SHP77 (cell line): ENCODE data around the gene BBLN.

ENCODE experiments used
- DNase-seq, 2 experiments: peaks; one replicate each; lab custom pipeline; 2025; lab: John Stamatoyannopoulos, UW

Gene BBLN

GRCh38 chr9:128145536-128145935, 14.5 kb upstream of the BBLN start:
- DNase-seq, result no peak

GRCh38 chr9:128145951-128146351, 14.1 kb upstream of the BBLN start:
- no peak for DNase-seq

GRCh38 chr9:128146591-128147120, 13.4 kb upstream of the BBLN start:
- DNase-seq, result no peak

GRCh38 chr9:128148509-128149000, 11.5 kb upstream of the BBLN start:
- DNase-seq, result no peak

DNA sequence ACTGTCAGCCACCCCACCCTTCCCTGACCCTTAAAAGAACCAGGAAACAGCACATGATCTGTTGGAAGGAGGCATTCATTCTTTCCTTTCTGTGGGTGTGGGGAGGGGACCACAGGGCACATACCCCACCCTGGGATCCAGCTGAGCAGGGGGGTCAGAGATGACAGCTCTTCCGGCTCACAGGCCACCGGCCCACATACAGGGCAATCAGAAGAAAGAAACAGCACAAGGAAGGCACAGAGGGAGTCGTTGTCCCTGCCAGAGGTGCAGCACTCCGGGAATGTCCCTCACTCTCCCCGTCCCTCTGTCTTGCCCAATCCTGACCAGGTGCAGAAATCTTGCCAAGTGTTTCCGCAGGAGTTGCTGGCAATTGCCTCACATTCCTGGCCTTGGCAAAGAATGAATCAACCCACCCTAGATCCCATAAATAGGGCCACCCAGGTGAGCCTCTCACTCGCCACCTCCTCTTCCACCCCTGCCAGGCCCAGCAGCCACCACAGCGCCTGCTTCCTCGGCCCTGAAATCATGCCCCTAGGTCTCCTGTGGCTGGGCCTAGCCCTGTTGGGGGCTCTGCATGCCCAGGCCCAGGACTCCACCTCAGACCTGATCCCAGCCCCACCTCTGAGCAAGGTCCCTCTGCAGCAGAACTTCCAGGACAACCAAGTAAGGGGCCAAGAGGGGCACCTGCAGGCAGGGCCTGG, 10.9 kb upstream of the BBLN start, which contains the start of gene LCN2:
Gene LCN2 (plus strand): TSS at position 453 of the 701 bp plus-strand sequence. CDS start 73 bp downstream, at position 526.
- DNase-seq, result no peak

- no peak for DNase-seq
Measured at GRCh38 chr9:128149951-128150593, 10.0 kb upstream of the BBLN start.

DNA sequence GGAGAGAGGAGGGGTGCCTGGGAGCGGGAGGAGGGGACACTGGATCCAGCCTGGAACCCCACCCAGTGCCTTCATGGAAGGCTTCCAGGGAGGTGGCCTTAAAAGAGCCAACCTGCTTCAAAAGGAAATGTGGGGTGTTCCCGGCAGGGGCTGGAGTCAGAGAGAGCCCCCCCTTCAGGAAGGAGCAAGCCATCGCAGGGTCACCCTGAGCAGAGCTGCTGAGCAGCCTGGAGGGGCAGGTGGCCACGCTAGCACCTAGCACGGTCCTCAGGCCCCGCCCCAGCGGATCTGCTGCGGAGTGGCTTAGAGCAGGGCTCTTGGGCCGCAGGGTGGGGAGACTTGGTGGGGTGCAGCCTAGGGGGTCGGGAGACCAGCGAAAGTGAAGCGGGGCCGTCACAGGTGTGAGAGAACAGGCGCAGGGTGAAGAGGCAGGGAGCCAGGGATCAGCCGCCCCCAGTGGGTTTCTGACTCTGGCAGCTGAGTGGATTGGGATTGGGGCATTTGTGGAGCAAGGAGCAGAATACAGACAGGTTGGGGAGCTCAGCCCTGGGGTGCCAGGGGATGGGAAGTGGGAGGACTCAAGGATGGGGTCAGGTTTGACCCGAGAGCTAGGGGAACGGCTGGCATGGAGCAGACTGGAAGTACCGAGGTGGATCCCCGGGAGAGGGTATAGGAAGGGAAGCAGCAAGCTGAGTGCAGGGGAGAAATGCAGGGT, 9.3 kb upstream of the BBLN start:
- DNase-seq, result peak; percentile 41 to 80

- no peak for DNase-seq
Measured at GRCh38 chr9:128151309-128152132, 8.5 kb upstream of the BBLN start.

DNA sequence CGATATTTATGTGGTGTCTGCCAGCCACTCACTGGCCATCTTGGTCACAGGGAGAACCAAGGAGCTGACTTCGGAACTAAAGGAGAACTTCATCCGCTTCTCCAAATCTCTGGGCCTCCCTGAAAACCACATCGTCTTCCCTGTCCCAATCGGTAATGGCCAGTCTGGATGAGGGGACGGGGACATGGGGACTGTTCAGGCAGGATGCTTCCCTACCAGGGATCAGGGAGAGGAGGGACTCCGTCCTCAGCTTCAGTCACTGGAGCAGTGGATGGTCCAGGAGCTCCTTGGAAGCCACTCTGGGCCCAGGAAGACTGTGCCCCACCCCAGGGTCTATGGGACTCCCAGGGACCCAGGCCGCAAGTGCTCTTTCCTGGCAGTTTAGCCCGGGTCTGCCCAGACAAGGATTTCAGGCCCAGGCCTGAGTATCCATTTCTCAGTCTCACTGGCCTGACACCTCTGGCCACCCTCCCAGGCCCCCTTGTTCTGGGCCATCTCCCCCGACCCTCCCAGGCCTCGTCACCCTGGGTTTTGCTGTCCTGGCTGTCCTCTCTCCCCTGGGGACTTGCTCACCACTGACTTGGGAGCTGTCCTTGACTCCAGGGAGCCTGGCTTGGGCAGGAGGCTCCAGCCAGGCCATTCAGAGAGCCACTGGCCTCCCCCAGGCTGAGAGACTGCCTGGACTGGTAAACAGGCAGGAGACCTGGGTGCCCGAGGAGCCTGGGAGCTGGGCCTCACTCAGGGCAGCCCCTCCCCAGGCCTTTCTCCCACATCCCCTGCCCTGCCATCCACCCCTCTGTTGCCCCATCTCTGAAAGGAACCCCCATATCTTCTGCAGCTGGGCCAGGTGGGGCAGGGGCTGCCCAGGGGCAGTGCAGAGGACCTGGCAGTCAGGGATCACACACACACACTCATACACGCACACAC, 7.7 kb upstream of the BBLN start:
- no peak for DNase-seq

DNA sequence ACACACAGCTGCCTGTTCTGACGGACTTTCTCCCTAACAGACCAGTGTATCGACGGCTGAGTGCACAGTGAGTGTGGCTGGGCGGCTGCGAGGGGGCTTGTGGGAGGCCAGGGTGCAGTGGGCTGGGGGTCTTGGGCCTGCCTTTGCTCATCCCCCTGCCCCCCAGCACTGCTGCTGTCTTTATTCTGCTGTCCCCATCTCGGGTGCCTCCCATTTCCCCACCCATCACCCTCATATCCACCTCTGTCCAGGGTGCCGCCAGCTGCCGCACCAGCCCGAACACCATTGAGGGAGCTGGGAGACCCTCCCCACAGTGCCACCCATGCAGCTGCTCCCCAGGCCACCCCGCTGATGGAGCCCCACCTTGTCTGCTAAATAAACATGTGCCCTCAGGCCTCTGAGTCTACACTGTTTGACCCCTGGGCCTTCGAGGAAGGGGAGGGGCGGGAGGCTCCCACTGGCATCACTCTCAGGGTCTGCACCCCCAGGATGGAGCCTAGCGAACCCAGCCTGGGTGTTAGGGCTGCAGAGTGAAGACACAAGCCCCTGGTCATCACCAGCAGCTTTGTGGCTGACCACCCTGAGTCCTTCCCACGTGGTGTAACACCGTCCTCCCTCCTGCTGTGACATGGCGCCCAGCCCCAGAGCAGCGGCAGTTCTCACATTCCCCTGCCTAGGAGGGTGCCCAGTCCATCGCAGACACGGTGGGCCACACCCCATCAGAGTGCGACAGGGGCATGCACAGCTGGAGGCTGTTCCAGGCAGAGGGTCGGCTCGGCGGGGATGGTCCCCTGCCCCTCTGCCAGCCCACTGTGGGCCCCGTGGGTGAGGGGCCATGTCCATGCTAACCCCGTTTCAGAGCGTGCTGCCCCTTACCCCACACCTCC, 6.8 kb upstream of the BBLN start:
- no peak for DNase-seq

DNA sequence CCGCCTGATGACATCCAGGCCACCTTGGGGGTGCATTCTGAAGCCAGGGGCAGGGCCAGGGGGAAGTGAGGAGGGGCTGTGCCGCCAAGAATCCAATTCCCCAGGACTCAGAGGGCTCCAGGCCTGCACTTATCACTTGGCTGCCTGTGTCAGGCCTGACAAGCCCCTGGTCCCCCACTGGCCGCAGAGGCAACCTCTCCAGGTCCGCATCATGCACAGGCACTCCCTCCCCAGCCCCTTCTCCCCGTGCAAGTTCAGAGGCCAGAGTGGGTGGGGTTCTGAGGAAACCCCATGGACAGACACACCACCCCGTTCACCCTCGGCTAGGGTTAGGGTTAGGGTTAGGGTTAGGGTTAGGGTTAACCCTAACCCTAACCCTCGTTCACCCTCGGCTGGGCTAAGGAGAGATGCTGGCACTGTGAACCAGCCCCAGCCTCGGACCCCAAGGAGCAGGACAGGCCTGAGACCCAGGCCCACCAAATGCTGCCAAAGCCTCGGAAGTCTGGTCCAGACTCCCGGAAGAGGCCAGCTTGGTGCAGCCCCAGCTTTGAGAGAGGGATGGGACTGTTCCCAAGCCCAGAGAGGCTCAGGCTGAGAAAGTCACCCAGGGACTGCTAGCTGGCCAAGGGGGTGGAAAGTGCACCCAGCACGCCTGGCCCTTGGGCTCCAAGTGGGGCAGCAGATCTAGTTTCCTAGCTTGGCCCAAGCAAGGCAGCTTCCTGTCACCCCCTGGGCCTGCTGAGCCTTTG, 5.9 kb upstream of the BBLN start:
- no peak for DNase-seq

- DNase-seq, result no peak
Measured at GRCh38 chr9:128155736-128156500, 4.1 kb upstream of the BBLN start.

- peak; percentile 62 to 75 for DNase-seq
Measured at GRCh38 chr9:128159522-128159783, 612 bp upstream of the BBLN start.

- DNase-seq, result no peak
Measured at GRCh38 chr9:128160603-128160987, 530 bp downstream of the BBLN start.

- no peak for DNase-seq
Measured at GRCh38 chr9:128161215-128161902, 1.3 kb downstream of the BBLN start.

- no peak for DNase-seq
Measured at GRCh38 chr9:128162215-128163026, 2.4 kb downstream of the BBLN start.

GRCh38 chr9:128163027-128163515, 3.0 kb downstream of the BBLN start:
- DNase-seq, result no peak
